Calu3 (cell line): ENCODE results near the gene SGCB. TPM values are rescaled to one million over a fixed set of nuclear protein-coding genes. Genes with fewer than 3 reads are reported as not detected.

Experiments used
- BruUV-seq: library from RNA; stranded (reverse); fragments of 400-500 nt; replicated peaks from 2 replicates; lab custom pipeline; 2021; lab: Mats Ljungman, UMichigan
- CTCF ChIA-PET: fragments of 300-600 bp; sonication (Branson Sonifier 250); formaldehyde crosslinking; loops from one replicate; lab custom pipeline; 2022; ENCODE audit warnings: antibody characterized with exemption; lab: Charles Lee
- DNase-seq: peaks from one replicate; pipeline ENCODE4 v3.0.0; 2022
- H3K27ac Mint-ChIP-seq: one replicate; pipeline ENCODE4 v1.8.0; 2022; ENCODE audit warnings: mixed read lengths; ENCODE audit not compliant: unreplicated experiment
- H3K27me3 Mint-ChIP-seq: one replicate; pipeline ENCODE4 v1.8.0; 2022; ENCODE audit warnings: mixed read lengths; ENCODE audit not compliant: unreplicated experiment
- H3K36me3 Mint-ChIP-seq: one replicate; pipeline ENCODE4 v1.8.0; 2022; ENCODE audit warnings: mild to moderate bottlenecking, moderate library complexity, mixed read lengths; ENCODE audit not compliant: insufficient read depth, unreplicated experiment
- H3K4me1 Mint-ChIP-seq: one replicate; pipeline ENCODE4 v1.8.0; 2022; ENCODE audit warnings: mild to moderate bottlenecking, low read depth, mixed read lengths; ENCODE audit not compliant: unreplicated experiment
- H3K4me3 Mint-ChIP-seq: one replicate; pipeline ENCODE4 v1.8.0; 2022; ENCODE audit warnings: mild to moderate bottlenecking, low read depth, moderate library complexity, mixed read lengths; ENCODE audit not compliant: unreplicated experiment
- H3K9me3 Mint-ChIP-seq: one replicate; pipeline ENCODE4 v1.8.0; 2022; ENCODE audit warnings: low read depth, mixed read lengths; ENCODE audit not compliant: unreplicated experiment
- CTCF ChIP-seq: fragments of 200-600 bp; IDR thresholded peaks from one replicate; pipeline ENCODE4 v1.8.0; 2022; ENCODE audit warnings: antibody characterized with exemption; ENCODE audit not compliant: unreplicated experiment
- intact Hi-C: fragments of 100-400 bp; cut with micrococcal nuclease; formaldehyde crosslinking; loops from one replicate; pipeline ENCODE4 v1.10.0; 2022; ENCODE audit not compliant: unreplicated experiment
- total RNA-seq: library from RNA; stranded (reverse); gene quantifications from 2 replicates; pipeline ENCODE4 v1.2.3, GENCODE V29; 2022

SGCB gene
- total RNA-seq, 1 experiment from 2014 or later = 11.8 TPM

- BruUV-seq = no TSS peak
- H3K9me3 Mint-ChIP-seq = no peaks in the 10 kb centered on the region
- DNase-seq = no peak
- H3K27ac Mint-ChIP-seq = no peak overlapping the region
- peaks cover 9% of the 10 kb centered on the region for H3K4me1 Mint-ChIP-seq
- CTCF ChIA-PET = no interaction called here
- H3K36me3 Mint-ChIP-seq = no peaks in the 10 kb centered on the region
- no peaks in the 10 kb centered on the region for H3K27me3 Mint-ChIP-seq
- intact Hi-C loops = no loop called here
- TF ChIP-seq CTCF = no peak
- no peak overlapping the region for H3K4me3 Mint-ChIP-seq
These were observed 22.7 kb downstream of the SGCB start for GRCh38 chr4:52015366-52015765.

- Mint-ChIP-seq H3K27me3 (no peaks in the 10 kb centered on the region), H3K27ac (no peak overlapping the region), H3K9me3 (no peaks in the 10 kb centered on the region), H3K36me3 (no peaks in the 10 kb centered on the region), H3K4me1 (peaks cover 4% of the 10 kb centered on the region), H3K4me3 (no peak overlapping the region)
- no peak for TF ChIP-seq CTCF
- CTCF ChIA-PET = no interaction called here
- DNase-seq = no peak
- intact Hi-C loops = no loop called here
- no TSS peak for BruUV-seq
These were observed 23.2 kb downstream of the SGCB start for GRCh38 chr4:52014903-52015302.

- CTCF ChIA-PET = no interaction called here
- BruUV-seq = no TSS peak
- no peak for DNase-seq
These were observed 25.4 kb downstream of the SGCB start for GRCh38 chr4:52012651-52013050.

GRCh38 chr4:52010986-52011385 is 27.1 kb downstream of the SGCB start:
- H3K27ac Mint-ChIP-seq = no peak overlapping the region
- BruUV-seq = no TSS peak
- H3K27me3 Mint-ChIP-seq = no peaks in the 10 kb centered on the region
- CTCF ChIA-PET = no interaction called here
- intact Hi-C loops = no loop called here
- no peak for DNase-seq
- H3K36me3 Mint-ChIP-seq = no peaks in the 10 kb centered on the region
- H3K4me3 Mint-ChIP-seq = no peak overlapping the region
- H3K9me3 Mint-ChIP-seq = no peaks in the 10 kb centered on the region
- no peaks in the 10 kb centered on the region for H3K4me1 Mint-ChIP-seq
- no peak for TF ChIP-seq CTCF

More at GRCh38 chr4:52012651-52013050, 25.4 kb downstream of the SGCB start:
- Mint-ChIP-seq H3K27ac (no peak overlapping the region), H3K9me3 (no peaks in the 10 kb centered on the region), H3K27me3 (no peaks in the 10 kb centered on the region), H3K36me3 (no peaks in the 10 kb centered on the region), H3K4me1 (no peaks in the 10 kb centered on the region), H3K4me3 (no peak overlapping the region)
- no peak for TF ChIP-seq CTCF
- intact Hi-C loops = no loop called here
